ENCODE data around the gene SHROOM3. TPM values are rescaled to one million over a fixed set of nuclear protein-coding genes. Genes with fewer than 3 reads are reported as not detected.

Gene SHROOM3
- total and polyA plus RNA-seq, 2 of the 13 experiments (the other 11 are each of a cell fraction or from before 2014, with no cell fraction given), result 0.01 TPM; not detected in 1

DNA sequence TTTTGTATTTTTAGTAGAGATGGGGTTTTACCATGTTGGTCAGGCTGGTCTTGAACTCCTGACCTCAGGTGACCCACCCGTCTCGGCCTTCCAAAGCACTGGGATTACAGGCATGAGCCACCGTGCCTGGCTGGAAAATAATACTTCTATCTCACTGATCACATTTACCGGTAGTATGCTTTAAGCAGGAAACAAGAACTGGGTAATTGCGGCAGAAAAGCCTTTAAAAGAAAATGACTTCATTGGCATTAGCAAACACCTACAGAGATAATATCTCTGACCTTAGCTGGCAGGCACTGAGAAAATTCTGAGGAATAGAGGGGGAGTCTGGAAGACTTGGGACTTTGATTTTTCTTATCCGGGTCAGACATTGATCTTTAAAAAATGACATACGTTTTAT is 78.5 kb downstream of the SHROOM3 start:
- no peaks in the 10 kb centered on the region for H3K79me2 ChIP-seq (ENCODE audit: insufficient read depth, low read length)
- ATAC-seq (no peak), FAIRE-seq (no peak), DNase-seq (ENCODE audit: low spot score) (no peak)
- H3K36me3 ChIP-seq (replicated peaks in 1 of 2; ENCODE audit: control insufficient read depth in 1 of 2, insufficient read depth in 2 of 2, low read length in 2 of 2), result no peaks in the 10 kb centered on the region
- no peak overlapping the region for H3K4me2 ChIP-seq (ENCODE audit: low read depth, low read length)
- H3K27ac ChIP-seq (ENCODE audit: extremely low read length, insufficient read depth, low read length), result no peak overlapping the region
- H3K9ac ChIP-seq (ENCODE audit: insufficient read depth, low read depth, low read length), result no peak overlapping the region
- H3K27me3 ChIP-seq (ENCODE audit: control insufficient read depth in 1 of 2, insufficient read depth in 2 of 2, low read length in 2 of 2), result no peaks in the 10 kb centered on the region
- H4K20me1 ChIP-seq (ENCODE audit: insufficient read depth, low read length), result no peaks in the 10 kb centered on the region
- intact Hi-C loops (cut with micrococcal nuclease; ENCODE audit: unreplicated experiment) (loop anchor here (5.0 to 10.0 kb wide), 2 partner anchors 219 to 531 kb away; no protein-coding TSS in a partner anchor), in situ Hi-C loops (cut with HindIII; ENCODE audit: extremely low pct_ligation_motif_present, low pct_unique_long_range_greater_than_20kb) (no loop called here)
- H3K9me3 ChIP-seq (ENCODE audit: low read length), result no peaks in the 10 kb centered on the region
- BruUV-seq (replicated peaks), result no TSS peak
- H2AFZ ChIP-seq (ENCODE audit: low read length), result no peak overlapping the region
- H3K4me1 ChIP-seq (ENCODE audit: insufficient read depth, low read length), result no peaks in the 10 kb centered on the region
- H3K4me3 ChIP-seq (replicated peaks in 1 of 3; ENCODE audit: insufficient read depth in 1 of 3, low read depth in 2 of 3, low read length in 3 of 3), result no peak overlapping the region
- WGBS (ENCODE audit: low lambda C conversion rate), result 56% methylated on average over 7 of the region's 7 CpGs
- CTCF ChIA-PET (ENCODE audit: low intra/inter-chr PET ratio, low total read pairs), result interaction anchor here (1.2 kb wide), 1 partner anchor 235 kb away, joined by 4 read pairs; no protein-coding TSS in a partner anchor
- no peak for TF ChIP-seq MEIS1 (CRISPR knock-in tag; IDR thresholded peaks at IDR 0.05; ENCODE audit: borderline replicate concordance)
- TF ChIP-seq ZNF83 (CRISPR knock-in tag; IDR thresholded peaks at IDR 0.05; ENCODE audit: borderline replicate concordance), result no peak
- no peak for TF ChIP-seq ZNF234 (CRISPR knock-in tag; conservative IDR thresholded peaks at IDR 0.05)
- TF ChIP-seq RFX3 (CRISPR knock-in tag; IDR thresholded peaks at IDR 0.05), result no peak
- TF ChIP-seq CCDC6 (CRISPR knock-in tag; IDR thresholded peaks at IDR 0.05), result no peak
- no peak for TF ChIP-seq ZNF276 (CRISPR knock-in tag; IDR thresholded peaks at IDR 0.05; ENCODE audit: low read depth)
- no peak for TF ChIP-seq SPEN (CRISPR knock-in tag; IDR thresholded peaks at IDR 0.05; ENCODE audit: low read depth)
- no peak for TF ChIP-seq SNAPC5 (CRISPR knock-in tag; IDR thresholded peaks at IDR 0.05; ENCODE audit: borderline replicate concordance)
- TF ChIP-seq U2AF1 (optimal IDR thresholded peaks at IDR 0.05; ENCODE audit: low read depth, low read length), result no peak
- TF ChIP-seq ZNF224 (CRISPR knock-in tag; IDR thresholded peaks at IDR 0.05), result no peak
- no peak for TF ChIP-seq MYNN (CRISPR knock-in tag; IDR thresholded peaks at IDR 0.05; ENCODE audit: low read depth)
- TF ChIP-seq ZXDC (CRISPR knock-in tag; IDR thresholded peaks at IDR 0.05), result no peak
- TF ChIP-seq ZNF317 (CRISPR knock-in tag; IDR thresholded peaks at IDR 0.05), result no peak
- TF ChIP-seq ZNF431 (CRISPR knock-in tag; IDR thresholded peaks at IDR 0.05; ENCODE audit: borderline replicate concordance, low read depth), result no peak
- no peak for TF ChIP-seq MEF2D (CRISPR knock-in tag; IDR thresholded peaks at IDR 0.05)
- TF ChIP-seq ZNF816 (CRISPR knock-in tag; IDR thresholded peaks at IDR 0.05; ENCODE audit: borderline replicate concordance), result no peak
- TF ChIP-seq, protein P1, sequence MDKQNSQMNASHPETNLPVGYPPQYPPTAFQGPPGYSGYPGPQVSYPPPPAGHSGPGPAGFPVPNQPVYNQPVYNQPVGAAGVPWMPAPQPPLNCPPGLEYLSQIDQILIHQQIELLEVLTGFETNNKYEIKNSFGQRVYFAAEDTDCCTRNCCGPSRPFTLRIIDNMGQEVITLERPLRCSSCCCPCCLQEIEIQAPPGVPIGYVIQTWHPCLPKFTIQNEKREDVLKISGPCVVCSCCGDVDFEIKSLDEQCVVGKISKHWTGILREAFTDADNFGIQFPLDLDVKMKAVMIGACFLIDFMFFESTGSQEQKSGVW (CRISPR knock-in tag; IDR thresholded peaks at IDR 0.05; ENCODE audit: borderline replicate concordance), result no peak
- no peak for TF ChIP-seq ZMAT3 (CRISPR knock-in tag; conservative IDR thresholded peaks at IDR 0.05)
- POLR2A ChIA-PET, result no interaction called here

All from HepG2 (cell line).